B cell (primary cell): ENCODE measurements around the gene DGCR2. TPM values are rescaled to one million over a fixed set of nuclear protein-coding genes. Genes with fewer than 3 reads are reported as not detected.
"Not testable (repeated sequence)": the region's sequence is repeated elsewhere in the genome, so short reads cannot be mapped to it uniquely, and the experiment has no call there.

Source experiments
- ATAC-seq: fragments of 200-7000 bp; cut with Tn5 transposase; one replicate; pipeline ENCODE4 v1.10.0; 2021; ENCODE audit warnings: low read depth, mild to moderate bottlenecking, moderate number of reproducible peaks, moderate library complexity
- CTCF ChIA-PET: fragments of 350-600 bp; sonication (Branson Sonifier 250); formaldehyde crosslinking; loops from one replicate; lab custom pipeline; 2021; ENCODE audit warnings: antibody characterized with exemption, inconsistent platforms; lab: Charles Lee
- POLR2A ChIA-PET: fragments of 350-600 bp; sonication (Branson Sonifier 250); formaldehyde crosslinking; loops from one replicate; lab custom pipeline; 2021; ENCODE audit warnings: antibody characterized with exemption; lab: Charles Lee
- DNase-seq: peaks from one replicate; pipeline ENCODE4 v3.0.0; 2013
- H2AFZ ChIP-seq: 2 replicates; pipeline ENCODE4 v1.6.1; 2012; ENCODE audit warnings: mild to moderate bottlenecking, low read depth, low read length; ENCODE audit not compliant: insufficient read depth, poor library complexity, severe bottlenecking
- H3K27ac ChIP-seq, 2 donors: 1 replicate in 1 of 2; 2 replicates in 1 of 2; pipeline ENCODE4 v1.5.1; 2012 to 2013; ENCODE audit warnings: low read length in 2 of 2, mild to moderate bottlenecking in 2 of 2, moderate library complexity in 1 of 2
- H3K27me3 ChIP-seq, 4 experiments: fragments of 200-600 bp in 1 of 4; sonication (generic) in 1 of 4; replicated peaks in 1 of 4; 1 replicate in 2 of 4; 2 replicates in 2 of 4; pipeline versions ENCODE4 v1.6.1 to v1.7.0; 2013 to 2016; ENCODE audit warnings: low read length in 3 of 4, mild to moderate bottlenecking in 2 of 4, mixed read lengths in 1 of 4, moderate library complexity in 1 of 4; ENCODE audit not compliant: insufficient read depth in 4 of 4, control insufficient read depth in 3 of 4; ENCODE audit errors: control extremely low read depth in 1 of 4
- H3K36me3 ChIP-seq, 2 experiments: replicated peaks in 1 of 2; 1 replicate in 1 of 2; 2 replicates in 1 of 2; pipeline versions ENCODE4 v1.6.1 to v1.7.1; 2013; ENCODE audit warnings: low read length in 1 of 2; ENCODE audit not compliant: insufficient read depth in 2 of 2, control insufficient read depth in 1 of 2; ENCODE audit errors: control extremely low read depth in 1 of 2, extremely low read depth in 1 of 2
- H3K4me1 ChIP-seq, 2 donors: fragments of 200-600 bp in 1 of 2; sonication (generic) in 1 of 2; 1 replicate in 1 of 2; 2 replicates in 1 of 2; pipeline versions ENCODE4 v1.5.1 to v1.6.1; 2013 to 2017; ENCODE audit warnings: low read length in 2 of 2; ENCODE audit not compliant: control insufficient read depth in 2 of 2, insufficient read depth in 2 of 2
- H3K4me2 ChIP-seq: replicated peaks from 2 replicates; pipeline ENCODE3; 2012; ENCODE audit warnings: mild to moderate bottlenecking, low read depth, low read length; ENCODE audit not compliant: poor library complexity, severe bottlenecking
- H3K4me3 ChIP-seq, 5 experiments: fragments of 200-600 bp in 1 of 5; sonication (generic) in 1 of 5; 1 replicate in 3 of 5; 2 replicates in 2 of 5; pipeline versions ENCODE4 v1.5.1 to v1.7.0; 2011 to 2016; ENCODE audit warnings: low read length in 4 of 5, mild to moderate bottlenecking in 4 of 5, low read depth in 2 of 5, control low read depth in 1 of 5, moderate library complexity in 1 of 5; ENCODE audit not compliant: insufficient read depth in 1 of 5; ENCODE audit errors: control extremely low read depth in 1 of 5, extremely low read depth in 1 of 5
- H3K79me2 ChIP-seq: fragments of 200-600 bp; sonication (generic); one replicate; pipeline ENCODE4 v1.6.0; 2016; ENCODE audit warnings: low read length; ENCODE audit not compliant: control insufficient read depth, insufficient read depth
- H3K9ac ChIP-seq: fragments of 200-600 bp; sonication (generic); 2 replicates; pipeline ENCODE4 v1.6.1; 2017; ENCODE audit warnings: mild to moderate bottlenecking, low read length, moderate library complexity
- H3K9me3 ChIP-seq, 3 donors: one replicate each; pipeline versions ENCODE4 v1.6.1 to v1.7.1; 2013; ENCODE audit warnings: low read length in 2 of 3; ENCODE audit not compliant: control insufficient read depth in 2 of 3, insufficient read depth in 1 of 3; ENCODE audit errors: control extremely low read depth in 1 of 3
- H4K20me1 ChIP-seq: 2 replicates; pipeline ENCODE4 v1.6.0; 2012; ENCODE audit warnings: mild to moderate bottlenecking, low read length; ENCODE audit not compliant: insufficient read depth, control insufficient read depth, poor library complexity, severe bottlenecking
- H3K27ac Mint-ChIP-seq: one replicate; pipeline ENCODE4 v1.8.0; 2021; ENCODE audit warnings: mixed read lengths
- H3K27me3 Mint-ChIP-seq: one replicate; pipeline ENCODE4 v1.8.0; 2021; ENCODE audit warnings: mixed read lengths
- H3K4me1 Mint-ChIP-seq: one replicate; pipeline ENCODE4 v1.8.0; 2021; ENCODE audit warnings: mixed read lengths
- H3K4me3 Mint-ChIP-seq: one replicate; pipeline ENCODE4 v1.8.0; 2021; ENCODE audit warnings: mixed read lengths
- H3K9me3 Mint-ChIP-seq: one replicate; pipeline ENCODE4 v1.8.0; 2022; ENCODE audit warnings: mixed read lengths; ENCODE audit not compliant: insufficient read depth
- EZH2 ChIP-seq: IDR thresholded peaks from 2 replicates; pipeline ENCODE4 v1.6.1; 2012; ENCODE audit warnings: borderline replicate concordance, low read depth, mild to moderate bottlenecking, moderate library complexity, low read length; ENCODE audit not compliant: insufficient read depth, poor library complexity, severe bottlenecking
- WGBS: methylation state at CpG from one replicate; pipeline ENCODE4 v1.1.5; 2013; ENCODE audit warnings: missing lambda C conversion rate; ENCODE audit not compliant: insufficient coverage; 5-methylcytosine and 5-hydroxymethylcytosine counted together
- intact Hi-C: fragments of 100-400 bp; cut with micrococcal nuclease; formaldehyde crosslinking; loops from one replicate; pipeline ENCODE4 v1.10.0; 2022
- polyA plus RNA-seq: library from polyadenylated mRNA; depleted of rRNA; stranded (reverse); fragments of >200 nt; gene quantifications from 2 replicates; pipeline ENCODE4 v1.2.3, GENCODE V29; 2012
- total RNA-seq, 2 donors: library from RNA; stranded (reverse); fragments of 120-200 nt in 1 of 2; gene quantifications; 1 replicate in 1 of 2; 2 replicates in 1 of 2; pipeline versions ENCODE4 v1.2.3 to v1.2.4, GENCODE V29; 2013 to 2022
- TF ChIP-seq, protein P1 (sequence below): fragments of 200-600 bp; IDR thresholded peaks from one replicate; pipeline ENCODE4 v1.8.0; 2022; ENCODE audit warnings: antibody characterized with exemption, mild to moderate bottlenecking

DGCR2 gene
- total and polyA plus RNA-seq, 2 donors (not counting 1 experiment from before 2014, with no cell fraction given) = 28.8 to 49.5 TPM

DNA sequence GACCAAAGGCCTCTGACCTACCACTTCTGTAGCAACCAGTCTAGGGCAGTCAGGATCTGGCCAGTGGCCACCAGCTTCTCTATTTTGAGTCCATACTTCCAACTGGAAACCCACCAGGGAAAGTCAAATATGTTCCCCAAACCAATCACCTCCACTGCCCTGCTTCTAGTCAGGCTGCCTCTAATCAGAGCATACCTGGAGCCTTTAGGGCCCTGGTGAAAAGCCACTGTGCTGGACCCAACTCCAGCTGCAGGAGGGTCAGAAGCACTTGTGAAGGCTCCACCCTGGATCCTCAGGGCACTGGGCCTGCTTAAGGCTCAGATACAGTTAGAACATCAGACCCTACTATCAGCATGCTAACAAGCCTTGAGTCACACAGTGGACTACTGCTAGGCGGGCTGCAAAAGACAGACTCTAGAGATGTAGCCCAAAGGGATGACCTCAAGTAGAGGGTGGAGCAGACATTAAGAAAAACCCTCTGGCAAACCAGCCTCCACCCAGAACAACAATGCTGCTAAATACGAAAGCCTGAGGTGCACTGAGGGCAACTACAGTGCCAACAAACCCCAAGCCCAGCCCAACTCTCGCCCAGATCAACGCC, 69.2 kb downstream of the DGCR2 start:
- WGBS = 97% methylated on average over 3 of the region's 4 CpGs
- no peak overlapping the region for H3K9ac ChIP-seq

DNA sequence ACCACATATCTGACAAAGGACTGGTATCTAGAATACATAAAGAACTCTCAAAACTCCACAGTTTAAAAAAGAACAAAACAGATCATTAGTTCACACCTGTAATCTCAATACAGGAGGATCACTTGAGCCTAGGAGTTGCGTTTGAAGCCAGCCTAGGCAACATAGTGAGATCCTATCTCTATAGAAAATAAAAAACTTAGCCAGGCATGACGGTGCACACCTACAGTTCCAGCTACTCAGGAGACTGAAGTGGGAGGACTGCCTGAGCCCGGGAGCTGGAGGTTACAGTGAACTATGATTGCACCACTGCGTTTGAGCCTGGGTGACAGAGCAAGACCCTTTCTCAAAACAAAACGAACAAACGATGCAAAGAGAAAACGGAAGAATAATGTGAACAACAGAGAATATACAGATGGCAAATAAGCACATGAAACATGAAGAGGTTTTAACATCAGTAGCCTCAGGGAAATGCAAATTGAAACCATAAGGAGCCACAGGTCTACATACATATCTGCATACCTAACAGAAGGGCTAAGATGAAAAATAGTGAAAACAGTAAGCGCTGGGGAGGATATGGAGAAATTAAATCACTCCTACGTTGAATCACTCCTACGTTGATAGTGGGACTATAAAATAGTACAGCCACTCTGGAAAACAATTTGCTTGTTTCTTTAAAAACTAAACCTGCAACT, 70.7 kb downstream of the DGCR2 start:
- no peak overlapping the region for H2AFZ ChIP-seq
- DNase-seq (no peak), ATAC-seq (no peak)
- no peak overlapping the region for H3K4me2 ChIP-seq
- H3K27me3 Mint-ChIP-seq = no peaks in the 10 kb centered on the region
- no peak overlapping the region for H3K27ac ChIP-seq
- H3K9me3 Mint-ChIP-seq = no peaks in the 10 kb centered on the region
- ChIA-PET POLR2A (no interaction called here), CTCF (no interaction called here)
- H3K4me1 Mint-ChIP-seq = no peaks in the 10 kb centered on the region
- peaks cover 16 to 65% of the 10 kb centered on the region in 2 experiments for H3K36me3 ChIP-seq
- intact Hi-C loops = no loop called here
- no peak overlapping the region for H3K9ac ChIP-seq
- H4K20me1 ChIP-seq = peaks cover 16% of the 10 kb centered on the region
- no peaks in the 10 kb centered on the region for H3K9me3 ChIP-seq
- no peak overlapping the region for H3K4me3 Mint-ChIP-seq
- H3K27ac Mint-ChIP-seq = no peak overlapping the region
- 97% methylated on average over 4 of the region's 10 CpGs for WGBS
- H3K4me1 ChIP-seq = no peaks in the 10 kb centered on the region
- TF ChIP-seq, protein P1, sequence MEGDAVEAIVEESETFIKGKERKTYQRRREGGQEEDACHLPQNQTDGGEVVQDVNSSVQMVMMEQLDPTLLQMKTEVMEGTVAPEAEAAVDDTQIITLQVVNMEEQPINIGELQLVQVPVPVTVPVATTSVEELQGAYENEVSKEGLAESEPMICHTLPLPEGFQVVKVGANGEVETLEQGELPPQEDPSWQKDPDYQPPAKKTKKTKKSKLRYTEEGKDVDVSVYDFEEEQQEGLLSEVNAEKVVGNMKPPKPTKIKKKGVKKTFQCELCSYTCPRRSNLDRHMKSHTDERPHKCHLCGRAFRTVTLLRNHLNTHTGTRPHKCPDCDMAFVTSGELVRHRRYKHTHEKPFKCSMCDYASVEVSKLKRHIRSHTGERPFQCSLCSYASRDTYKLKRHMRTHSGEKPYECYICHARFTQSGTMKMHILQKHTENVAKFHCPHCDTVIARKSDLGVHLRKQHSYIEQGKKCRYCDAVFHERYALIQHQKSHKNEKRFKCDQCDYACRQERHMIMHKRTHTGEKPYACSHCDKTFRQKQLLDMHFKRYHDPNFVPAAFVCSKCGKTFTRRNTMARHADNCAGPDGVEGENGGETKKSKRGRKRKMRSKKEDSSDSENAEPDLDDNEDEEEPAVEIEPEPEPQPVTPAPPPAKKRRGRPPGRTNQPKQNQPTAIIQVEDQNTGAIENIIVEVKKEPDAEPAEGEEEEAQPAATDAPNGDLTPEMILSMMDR = no peak
- no peak for TF ChIP-seq EZH2
- H3K27me3 ChIP-seq = no peaks in the 10 kb centered on the region
- H3K79me2 ChIP-seq = no peaks in the 10 kb centered on the region
- H3K4me3 ChIP-seq = no peak overlapping the region

More for the DNA sequence above, 69.2 kb downstream of the DGCR2 start:
- TF ChIP-seq, protein P1 = no peak
- no peak for TF ChIP-seq EZH2
- no peaks in the 10 kb centered on the region for H3K27me3 Mint-ChIP-seq
- Histone ChIP-seq H3K27me3 (no peaks in the 10 kb centered on the region), H3K79me2 (no peaks in the 10 kb centered on the region), H3K4me2 (no peak overlapping the region), H3K27ac (no peak overlapping the region), H3K4me3 (no peak overlapping the region), H3K4me1 (no peaks in the 10 kb centered on the region), H3K36me3 (peaks cover 13 to 59% of the 10 kb centered on the region in 2 experiments), H4K20me1 (peaks cover 8% of the 10 kb centered on the region), H2AFZ (no peak overlapping the region), H3K9me3 (no peaks in the 10 kb centered on the region)
- POLR2A ChIA-PET = no interaction called here
- no peak overlapping the region for H3K27ac Mint-ChIP-seq
- CTCF ChIA-PET = interaction anchor here (0.5 kb wide), 1 partner anchor 32 kb away, joined by 4 read pairs; no protein-coding TSS in a partner anchor
- intact Hi-C loops = no loop called here
- DNase-seq = no peak
- H3K4me3 Mint-ChIP-seq = no peak overlapping the region
- H3K9me3 Mint-ChIP-seq = no peaks in the 10 kb centered on the region
- no peak for ATAC-seq
- H3K4me1 Mint-ChIP-seq = no peaks in the 10 kb centered on the region

DNA sequence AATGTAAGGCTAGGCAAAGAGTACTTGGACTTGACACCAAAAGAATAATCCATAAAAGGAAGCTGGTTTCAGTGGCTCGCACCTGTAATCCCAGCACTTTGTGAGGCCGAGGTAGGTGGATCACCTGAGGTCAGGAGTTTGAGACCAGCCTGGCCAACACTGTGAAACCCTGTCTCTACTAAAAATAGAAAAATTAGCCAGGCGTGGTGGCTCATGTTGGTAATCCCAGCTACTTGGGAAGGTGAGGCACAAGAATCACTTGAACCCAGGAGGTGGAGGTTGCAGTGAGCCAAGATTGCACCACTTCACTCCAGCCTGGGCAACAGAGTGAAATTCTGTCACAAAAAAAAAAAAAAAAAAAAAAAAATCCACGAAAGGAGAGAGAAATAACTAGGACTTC, 71.4 kb downstream of the DGCR2 start:
- POLR2A ChIA-PET = not testable (repeated sequence)

More for the DNA sequence above, 71.4 kb downstream of the DGCR2 start:
- H4K20me1 ChIP-seq = peaks cover 16% of the 10 kb centered on the region
- H2AFZ ChIP-seq, H3K4me2 ChIP-seq, DNase-seq, H3K4me1 Mint-ChIP-seq, H3K27ac Mint-ChIP-seq, H3K4me3 ChIP-seq, H3K9ac ChIP-seq, H3K27me3 ChIP-seq, H3K4me3 Mint-ChIP-seq, ATAC-seq, H3K79me2 ChIP-seq, H3K9me3 ChIP-seq, H3K4me1 ChIP-seq, CTCF ChIA-PET, H3K27ac ChIP-seq, intact Hi-C loops, H3K27me3 Mint-ChIP-seq, H3K9me3 Mint-ChIP-seq: not testable (repeated sequence)
- H3K36me3 ChIP-seq = peaks cover 16 to 66% of the 10 kb centered on the region in 2 experiments
- WGBS = 100% methylated on average over 1 of the region's 4 CpGs
